Measurements from ENCODE around the gene ABCC12. TPM values are rescaled to one million over a fixed set of nuclear protein-coding genes. Genes with fewer than 3 reads are reported as not detected.

ABCC12 gene
- total and polyA plus RNA-seq, 2 of the 4 experiments (the other 2 are of a cell fraction), result under 0.01 TPM; not detected in 1

DNA sequence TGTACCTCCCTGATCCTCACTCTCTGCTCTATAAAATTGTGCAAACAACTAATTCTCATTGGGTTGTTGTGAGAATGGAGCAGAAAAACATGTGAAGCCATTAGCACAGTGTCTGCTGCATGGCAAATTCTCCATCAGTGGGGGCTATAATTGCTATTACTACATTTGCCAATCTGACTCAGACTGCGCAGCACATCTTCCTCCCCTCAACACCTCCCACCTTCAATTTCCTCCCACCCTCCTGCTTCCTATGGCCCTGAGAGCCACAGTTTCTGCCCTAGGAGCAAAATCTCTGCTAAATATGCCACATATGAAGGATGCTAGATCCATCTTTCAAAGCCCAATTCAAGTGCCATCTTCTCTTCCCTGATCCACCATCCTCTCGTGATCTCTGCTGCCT is 37.0 kb downstream of the ABCC12 start:
- TF ChIP-seq CEBPB (IDR thresholded peaks at IDR 0.05; ENCODE audit: low read depth, low read length) (no peak), MAFK (IDR thresholded peaks at IDR 0.05; ENCODE audit: low read depth, low read length) (no peak), RFX5 (IDR thresholded peaks at IDR 0.05; ENCODE audit: low read depth, low read length) (no peak), MXI1 (IDR thresholded peaks at IDR 0.05; ENCODE audit: borderline replicate concordance, low read depth, low read length) (no peak), FOS (IDR thresholded peaks at IDR 0.05; ENCODE audit: low read depth, low read length) (no peak), RCOR1 (IDR thresholded peaks at IDR 0.05; ENCODE audit: insufficient replicate concordance, low read length) (no peak), SMC3 (IDR thresholded peaks at IDR 0.05; ENCODE audit: low read depth, low read length) (no peak), NFE2L2 (IDR thresholded peaks at IDR 0.05; ENCODE audit: low read depth, low read length) (no peak), POLR2A (IDR thresholded peaks at IDR 0.05; ENCODE audit: low read depth, low read length) (no peak), CHD1 (IDR thresholded peaks at IDR 0.05; ENCODE audit: low read depth, low read length) (no peak), RAD21 (IDR thresholded peaks at IDR 0.05; ENCODE audit: low read length) (no peak), MAZ (IDR thresholded peaks at IDR 0.05; ENCODE audit: borderline replicate concordance, low read depth, low read length) (no peak), BHLHE40 (IDR thresholded peaks at IDR 0.05; ENCODE audit: low read depth, low read length) (no peak)
- TF ChIP-seq, protein P1, sequence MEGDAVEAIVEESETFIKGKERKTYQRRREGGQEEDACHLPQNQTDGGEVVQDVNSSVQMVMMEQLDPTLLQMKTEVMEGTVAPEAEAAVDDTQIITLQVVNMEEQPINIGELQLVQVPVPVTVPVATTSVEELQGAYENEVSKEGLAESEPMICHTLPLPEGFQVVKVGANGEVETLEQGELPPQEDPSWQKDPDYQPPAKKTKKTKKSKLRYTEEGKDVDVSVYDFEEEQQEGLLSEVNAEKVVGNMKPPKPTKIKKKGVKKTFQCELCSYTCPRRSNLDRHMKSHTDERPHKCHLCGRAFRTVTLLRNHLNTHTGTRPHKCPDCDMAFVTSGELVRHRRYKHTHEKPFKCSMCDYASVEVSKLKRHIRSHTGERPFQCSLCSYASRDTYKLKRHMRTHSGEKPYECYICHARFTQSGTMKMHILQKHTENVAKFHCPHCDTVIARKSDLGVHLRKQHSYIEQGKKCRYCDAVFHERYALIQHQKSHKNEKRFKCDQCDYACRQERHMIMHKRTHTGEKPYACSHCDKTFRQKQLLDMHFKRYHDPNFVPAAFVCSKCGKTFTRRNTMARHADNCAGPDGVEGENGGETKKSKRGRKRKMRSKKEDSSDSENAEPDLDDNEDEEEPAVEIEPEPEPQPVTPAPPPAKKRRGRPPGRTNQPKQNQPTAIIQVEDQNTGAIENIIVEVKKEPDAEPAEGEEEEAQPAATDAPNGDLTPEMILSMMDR (conservative IDR thresholded peaks at IDR 0.05; ENCODE audit: low read depth, low read length), result no peak
- TF ChIP-seq, protein P2, sequence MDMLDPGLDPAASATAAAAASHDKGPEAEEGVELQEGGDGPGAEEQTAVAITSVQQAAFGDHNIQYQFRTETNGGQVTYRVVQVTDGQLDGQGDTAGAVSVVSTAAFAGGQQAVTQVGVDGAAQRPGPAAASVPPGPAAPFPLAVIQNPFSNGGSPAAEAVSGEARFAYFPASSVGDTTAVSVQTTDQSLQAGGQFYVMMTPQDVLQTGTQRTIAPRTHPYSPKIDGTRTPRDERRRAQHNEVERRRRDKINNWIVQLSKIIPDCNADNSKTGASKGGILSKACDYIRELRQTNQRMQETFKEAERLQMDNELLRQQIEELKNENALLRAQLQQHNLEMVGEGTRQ (IDR thresholded peaks at IDR 0.05; ENCODE audit: low read depth, low read length), result no peak
- TF ChIP-seq, protein P3, sequence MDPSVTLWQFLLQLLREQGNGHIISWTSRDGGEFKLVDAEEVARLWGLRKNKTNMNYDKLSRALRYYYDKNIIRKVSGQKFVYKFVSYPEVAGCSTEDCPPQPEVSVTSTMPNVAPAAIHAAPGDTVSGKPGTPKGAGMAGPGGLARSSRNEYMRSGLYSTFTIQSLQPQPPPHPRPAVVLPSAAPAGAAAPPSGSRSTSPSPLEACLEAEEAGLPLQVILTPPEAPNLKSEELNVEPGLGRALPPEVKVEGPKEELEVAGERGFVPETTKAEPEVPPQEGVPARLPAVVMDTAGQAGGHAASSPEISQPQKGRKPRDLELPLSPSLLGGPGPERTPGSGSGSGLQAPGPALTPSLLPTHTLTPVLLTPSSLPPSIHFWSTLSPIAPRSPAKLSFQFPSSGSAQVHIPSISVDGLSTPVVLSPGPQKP (IDR thresholded peaks at IDR 0.05; ENCODE audit: borderline replicate concordance, low read depth, low read length), result no peak
- Histone ChIP-seq H3K56ac (ENCODE audit: extremely low read depth, insufficient read depth, low read length) (no peak overlapping the region), H3K9me3 (ENCODE audit: control insufficient read depth, insufficient read depth, low read length) (no peaks in the 10 kb centered on the region), H3K9ac (ENCODE audit: low read depth, low read length) (no peak overlapping the region), H3K4me2 (ENCODE audit: low read depth, low read length) (no peak overlapping the region), H2BK5ac (ENCODE audit: low read depth, low read length, poor library complexity, severe bottlenecking) (no peak overlapping the region), H3K79me1 (ENCODE audit: low read depth in 1 of 2, low read length in 2 of 2) (no peaks in the 10 kb centered on the region), H4K8ac (ENCODE audit: low read depth in 2 of 2, low read length in 2 of 2) (0 out of 4 replicates have a peak overlapping the region, but pooled peaks of 1 of the 2 experiments have one; percentile 28), H3K4me3 (ENCODE audit: insufficient read depth, low read depth, low read length) (no peak overlapping the region), H4K5ac (ENCODE audit: low read depth, low read length) (no peak overlapping the region), H3K4ac (ENCODE audit: low read depth, low read length) (peak overlapping the region; percentile 48; the same call in 1 of the 2 replicates), H2BK15ac (ENCODE audit: low read depth, low read length) (peak overlapping the region; percentile 67; the same call in 1 of the 3 replicates), H3K4me1 (ENCODE audit: control insufficient read depth, insufficient read depth, low read length) (peaks cover 10% of the 10 kb centered on the region), H2AFZ (replicated peaks; ENCODE audit: low read length, poor library complexity) (no peak overlapping the region), H4K91ac (ENCODE audit: insufficient read depth, low read depth, low read length) (peak overlapping the region; percentile 42; the same call in 1 of the 2 replicates), H3K27me3 (ENCODE audit: control insufficient read depth, insufficient read depth, low read length) (no peaks in the 10 kb centered on the region), H3K9me1 (ENCODE audit: insufficient read depth, low read length) (peaks cover 24% of the 10 kb centered on the region), H2AK9ac (replicated peaks; ENCODE audit: low read depth, low read length, poor library complexity) (peak overlapping the region; percentile 13), H3K18ac (ENCODE audit: low read depth, low read length) (no peak overlapping the region), H3K14ac (replicated peaks; ENCODE audit: low read depth, low read length) (no peak overlapping the region), H3K23ac (ENCODE audit: low read depth, low read length) (no peak overlapping the region), H4K20me1 (ENCODE audit: insufficient read depth, low read length) (no peaks in the 10 kb centered on the region), H2AK5ac (ENCODE audit: low read depth, low read length) (peak overlapping the region; percentile 56; the same call in 1 of the 2 replicates), H2BK20ac (ENCODE audit: low read depth, low read length) (peak overlapping the region; percentile 48; the same call in 1 of the 2 replicates), H3K36me3 (ENCODE audit: control insufficient read depth, insufficient read depth, low read length) (no peaks in the 10 kb centered on the region), H3K27ac (ENCODE audit: insufficient read depth, low read length) (no peak overlapping the region), H2BK120ac (ENCODE audit: low read depth, low read length) (peak overlapping the region; percentile 52; the same call in 1 of the 2 replicates)
- DNase-seq (no peak), ATAC-seq (ENCODE audit: low read depth) (no peak)
- ChIA-PET POLR2A (ENCODE audit: unreplicated experiment) (no interaction called here), CTCF (no interaction called here)
- BruUV-seq (replicated peaks), result no TSS peak
- 95% methylated on average over 2 of the region's 2 CpGs; no CpG with 5 or more reads in 1 of the 2 experiments for WGBS, 2 experiments (ENCODE audit: extremely low coverage in 2 of 2, insufficient read length in 1 of 2)
- dilution Hi-C loops (cut with HindIII; ENCODE audit: low sequenced_read_pairs, unreplicated experiment) (no loop called here), intact Hi-C loops (cut with micrococcal nuclease) (no loop called here), in situ Hi-C loops (cut with MboI; ENCODE audit: low sequenced_read_pairs) (no loop called here)
